HG03378 (cell line): ENCODE measurements around the gene TOPBP1.
"Not testable (repeated sequence)": the region's sequence is repeated elsewhere in the genome, so short reads cannot be mapped to it uniquely, and the experiment has no call there.

Source experiments
- ATAC-seq: cut with Tn5 transposase; IDR thresholded peaks from one replicate; pipeline ENCODE4 v1.9.1; 2021; ENCODE audit warnings: mild to moderate bottlenecking, moderate library complexity; ENCODE audit not compliant: unreplicated experiment

The TOPBP1 gene

GRCh38 chr3:133573054-133573628, 88.6 kb downstream of the TOPBP1 start:
- peak; percentile 81 for ATAC-seq

GRCh38 chr3:133572158-133573053, 89.3 kb downstream of the TOPBP1 start:
- peak; percentile 35 for ATAC-seq

DNA sequence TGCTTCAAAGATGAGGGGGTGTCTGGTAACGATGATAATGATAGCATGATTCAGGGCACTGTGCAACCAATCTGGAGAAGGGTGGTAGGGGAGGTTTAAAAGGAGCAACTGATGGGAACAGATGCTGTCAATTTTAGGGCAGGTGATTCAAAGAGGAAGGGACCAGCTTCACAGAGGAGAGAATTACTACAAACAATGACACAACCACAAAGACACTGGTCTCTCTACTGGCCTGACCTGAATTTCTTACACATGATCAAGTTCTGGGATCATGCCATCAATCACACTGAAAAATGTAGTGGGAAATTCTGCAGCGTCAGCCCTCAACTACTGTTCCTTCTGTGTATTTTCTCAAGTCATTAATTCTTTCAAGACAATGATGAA, 90.8 kb downstream of the TOPBP1 start:
- no peak for ATAC-seq

- no peak for ATAC-seq
Observed at GRCh38 chr3:133570139-133570936, 91.4 kb downstream of the TOPBP1 start.

DNA sequence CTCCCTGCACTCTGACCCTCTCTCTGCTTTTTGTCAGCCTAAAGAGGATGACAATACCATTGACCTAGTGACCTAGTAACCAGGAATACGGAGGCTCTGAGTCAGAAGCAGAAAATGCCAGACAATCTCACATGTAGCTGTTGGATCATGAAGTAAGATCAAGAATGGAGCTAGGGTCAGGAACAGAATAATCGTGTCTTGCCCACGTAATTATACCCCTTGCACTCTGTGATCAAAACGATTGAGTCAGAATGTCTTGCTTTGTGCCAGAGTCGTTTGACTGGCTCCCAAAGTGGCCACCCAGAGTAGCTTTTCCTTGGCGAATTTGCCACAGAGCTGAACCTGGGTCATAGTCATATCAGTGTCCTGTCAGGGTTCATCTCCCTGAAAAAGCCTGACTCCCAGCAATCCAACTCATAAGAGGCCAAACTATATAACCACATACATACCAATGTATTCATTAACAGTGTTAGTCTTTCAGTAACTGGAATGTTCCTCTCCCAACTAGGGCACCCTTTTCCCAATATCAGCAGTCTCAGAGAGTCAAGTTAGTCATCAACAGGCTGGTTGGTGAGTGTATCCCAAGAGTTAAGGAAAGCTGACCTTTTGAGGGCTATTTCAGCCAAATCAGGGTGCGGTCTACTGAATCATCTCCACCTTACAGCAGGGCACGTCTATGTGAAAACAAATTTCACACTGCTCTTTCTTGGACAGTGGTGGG, 93.3 kb downstream of the TOPBP1 start:
- ATAC-seq: no peak

GRCh38 chr3:133563816-133564215, 97.9 kb downstream of the TOPBP1 start:
- no peak for ATAC-seq

DNA sequence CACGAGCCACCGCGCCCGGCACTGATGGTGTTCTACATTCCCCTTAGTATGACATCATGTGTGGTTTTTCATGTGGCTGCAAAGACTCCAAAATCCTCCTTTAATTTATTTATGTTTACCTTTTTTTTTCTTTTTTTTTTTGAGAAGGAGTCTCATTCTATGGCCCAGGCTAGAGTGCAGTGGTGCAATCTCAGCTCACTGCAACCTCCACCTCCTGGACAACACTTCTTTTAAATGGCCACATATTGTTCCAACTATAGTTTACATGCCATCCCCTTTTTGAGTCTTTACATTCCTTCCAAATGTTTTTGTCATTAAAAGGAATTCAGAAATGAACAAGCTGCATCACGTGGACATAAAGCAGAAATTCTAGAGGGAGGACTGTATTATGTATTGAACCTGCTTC, 98.6 kb downstream of the TOPBP1 start:
- ATAC-seq: no peak

GRCh38 chr3:133562376-133562775, 99.4 kb downstream of the TOPBP1 start:
- ATAC-seq: no peak

- ATAC-seq: no peak
Observed at GRCh38 chr3:133561679-133562078, 100.1 kb downstream of the TOPBP1 start.

GRCh38 chr3:133551589-133551988, 110.2 kb downstream of the TOPBP1 start:
- not testable (repeated sequence) for ATAC-seq
